K562 (cell line): ENCODE measurements around the gene PPP1R14B. TPM values are rescaled to one million over a fixed set of nuclear protein-coding genes. Genes with fewer than 3 reads are reported as not detected.

Experiments
- BCL6 ChIP-seq: fragments of 250-450 bp; sonication (Bioruptor Pico); IDR thresholded peaks from 2 replicates; pipeline ENCODE4 v1.4.0; 2020
- CXXC5 ChIP-seq: fragments of 250-450 bp; sonication (Bioruptor Pico); IDR thresholded peaks from 2 replicates; pipeline ENCODE4 v1.8.0; 2022; ENCODE audit warnings: inconsistent platforms, mild to moderate bottlenecking, moderate library complexity
- EGR1 ChIP-seq: fragments of 450-650 bp; conservative IDR thresholded peaks from 2 replicates; pipeline ENCODE4 v1.6.1; 2017; ENCODE audit warnings: mild to moderate bottlenecking
- HMGN3 ChIP-seq: IDR thresholded peaks from 2 replicates; pipeline ENCODE4 v1.6.1; 2011; ENCODE audit warnings: borderline replicate concordance, low read depth, mild to moderate bottlenecking, mixed read lengths, low read length; ENCODE audit not compliant: insufficient read length; ENCODE audit errors: extremely low read depth
- HNRNPL ChIP-seq: fragments of 200-400 bp; formaldehyde crosslinking; IDR thresholded peaks from 2 replicates; pipeline ENCODE4 v1.6.1; 2017; ENCODE audit warnings: low read depth, mild to moderate bottlenecking, low read length
- KDM5B ChIP-seq: fragments of 200-600 bp; sonication (generic); IDR thresholded peaks from 2 replicates; pipeline ENCODE4 v1.6.1; 2012; ENCODE audit warnings: low read depth, mild to moderate bottlenecking, moderate library complexity, low read length, control low read depth, inconsistent platforms; ENCODE audit not compliant: insufficient replicate concordance
- MTA3 ChIP-seq: fragments of 450-650 bp; formaldehyde crosslinking; IDR thresholded peaks from 2 replicates; pipeline ENCODE4 v1.6.1; 2017; ENCODE audit warnings: mild to moderate bottlenecking, borderline replicate concordance
- RBM17 ChIP-seq: fragments of 200-400 bp; formaldehyde crosslinking; IDR thresholded peaks from 2 replicates; pipeline ENCODE4 v1.6.1; 2017; ENCODE audit warnings: low read depth, mild to moderate bottlenecking, low read length, borderline replicate concordance
- SIN3A ChIP-seq, 2 experiments: fragments of 150-350 bp in 1 of 2; IDR thresholded peaks; 2 replicates each; pipeline ENCODE4 v1.6.1; 2011 to 2016; ENCODE audit warnings: borderline replicate concordance in 2 of 2, low read depth in 2 of 2, low read length in 2 of 2, mild to moderate bottlenecking in 2 of 2, moderate library complexity in 2 of 2; ENCODE audit not compliant: control insufficient read depth in 1 of 2
- SMAD2 ChIP-seq: fragments of 150-350 bp; IDR thresholded peaks from 2 replicates; pipeline ENCODE4 v1.6.1; 2014; ENCODE audit warnings: low read depth, mild to moderate bottlenecking, low read length
- ZNF354B ChIP-seq: fragments of 250-450 bp; sonication (Bioruptor Pico); IDR thresholded peaks from 2 replicates; pipeline ENCODE4 v1.4.0; 2020
- polyA plus RNA-seq, 8 experiments: library from polyadenylated mRNA; depleted of rRNA in 4 of 8; stranded (reverse) in 5 of 8; unstranded in 3 of 8; fragments of >200 nt; fragmentation: Nextera tagmentation in 2 of 8; fragmentation: Illumina TruSeq in 1 of 8; extraction: Ambion mirVana in 2 of 8; extraction: Trizol in 1 of 8; gene quantifications; 2 replicates each; pipeline versions ENCODE4 v1.2.1 to v1.2.3, GENCODE V29; 2011 to 2014; ENCODE audit warnings: inconsistent platforms in 1 of 8, missing spikeins in 1 of 8
- total RNA-seq, 7 experiments: library from RNA; depleted of rRNA in 6 of 7; stranded (reverse); fragments of >200 nt in 6 of 7; fragmentation: Illumina TruSeq in 2 of 7; extraction: Trizol in 2 of 7; gene quantifications; 2 replicates each; pipeline versions ENCODE4 v1.2.1 to v1.2.3, GENCODE V29; 2011 to 2021; ENCODE audit warnings: low replicate concordance in 1 of 7
- TF ChIP-seq, protein P1 (sequence below): fragments of 250-450 bp; sonication (Bioruptor Pico); IDR thresholded peaks from 2 replicates; pipeline ENCODE4 v1.5.0; 2021; ENCODE audit warnings: mild to moderate bottlenecking, borderline replicate concordance
- TF ChIP-seq, protein P2 (sequence below): sonication (generic); formaldehyde crosslinking; IDR thresholded peaks from 2 replicates; pipeline ENCODE4 v1.8.0; 2022; ENCODE audit warnings: mild to moderate bottlenecking, low read depth, missing genetic modification reagents
- TF ChIP-seq, protein P3 (sequence below): sonication (generic); formaldehyde crosslinking; IDR thresholded peaks from 2 replicates; pipeline ENCODE4 v1.8.0; 2022; ENCODE audit warnings: missing genetic modification reagents, mild to moderate bottlenecking, moderate library complexity, borderline replicate concordance
- TF ChIP-seq, protein P4 (sequence below), 2 experiments: IDR thresholded peaks; 2 replicates each; pipeline ENCODE4 v1.6.1; 2011; ENCODE audit warnings: borderline replicate concordance in 1 of 2, control low read depth in 1 of 2, low read depth in 1 of 2, low read length in 1 of 2, mild to moderate bottlenecking in 1 of 2, mixed read lengths in 1 of 2, moderate library complexity in 1 of 2; ENCODE audit not compliant: insufficient read depth in 1 of 2, insufficient read length in 1 of 2, poor library complexity in 1 of 2, severe bottlenecking in 1 of 2; ENCODE audit errors: extremely low read depth in 1 of 2
- TF ChIP-seq, protein P5 (sequence below): conservative IDR thresholded peaks from 2 replicates; pipeline ENCODE4 v1.6.1; 2011; ENCODE audit warnings: low read depth, mild to moderate bottlenecking, low read length; ENCODE audit not compliant: control insufficient read depth
- TF ChIP-seq, protein P6 (sequence below): sonication (generic); formaldehyde crosslinking; IDR thresholded peaks from 2 replicates; pipeline ENCODE4 v1.9.0; 2022; ENCODE audit warnings: mild to moderate bottlenecking, missing genetic modification reagents

The PPP1R14B gene
- total and polyA plus RNA-seq, 9 of the 15 experiments (the other 6 are each of a cell fraction or from before 2014, with no cell fraction given) = 7.7 to 566 (median 212) TPM

DNA sequence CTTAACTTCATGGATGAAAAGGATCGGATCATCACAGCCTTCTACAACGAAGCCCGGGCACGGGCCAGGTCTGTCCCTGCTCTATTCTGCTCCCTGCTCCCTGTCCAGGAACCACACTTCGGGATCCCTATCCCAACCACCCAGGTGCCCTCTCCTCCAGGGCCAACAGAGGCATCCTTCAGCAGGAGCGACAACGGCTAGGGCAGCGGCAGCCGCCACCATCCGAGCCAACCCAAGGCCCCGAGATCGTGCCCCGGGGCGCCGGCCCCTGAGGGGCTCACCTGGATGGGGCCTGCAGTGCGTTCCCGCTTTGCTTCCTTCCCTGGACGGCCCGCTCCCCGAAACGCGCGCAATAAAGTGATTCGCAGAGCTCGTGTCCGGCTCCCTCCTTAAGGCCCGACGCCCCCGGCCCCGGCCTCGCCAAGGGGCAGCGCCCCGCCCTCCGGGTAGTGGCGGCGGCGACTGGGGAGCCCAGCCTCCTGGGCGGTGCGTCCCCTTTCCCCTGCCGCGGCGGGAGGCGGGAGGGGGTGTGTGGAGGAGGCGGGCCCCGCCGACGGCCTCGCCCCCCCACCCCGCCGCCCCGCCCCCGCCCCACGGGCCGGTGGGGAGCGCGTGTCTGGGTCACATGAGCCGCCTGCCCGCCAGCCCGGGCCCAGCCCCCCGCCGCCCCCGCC is 12.7 kb downstream of the PPP1R14B start, which contains the start of gene VEGFB (continued):
- TF ChIP-seq, protein P1, sequence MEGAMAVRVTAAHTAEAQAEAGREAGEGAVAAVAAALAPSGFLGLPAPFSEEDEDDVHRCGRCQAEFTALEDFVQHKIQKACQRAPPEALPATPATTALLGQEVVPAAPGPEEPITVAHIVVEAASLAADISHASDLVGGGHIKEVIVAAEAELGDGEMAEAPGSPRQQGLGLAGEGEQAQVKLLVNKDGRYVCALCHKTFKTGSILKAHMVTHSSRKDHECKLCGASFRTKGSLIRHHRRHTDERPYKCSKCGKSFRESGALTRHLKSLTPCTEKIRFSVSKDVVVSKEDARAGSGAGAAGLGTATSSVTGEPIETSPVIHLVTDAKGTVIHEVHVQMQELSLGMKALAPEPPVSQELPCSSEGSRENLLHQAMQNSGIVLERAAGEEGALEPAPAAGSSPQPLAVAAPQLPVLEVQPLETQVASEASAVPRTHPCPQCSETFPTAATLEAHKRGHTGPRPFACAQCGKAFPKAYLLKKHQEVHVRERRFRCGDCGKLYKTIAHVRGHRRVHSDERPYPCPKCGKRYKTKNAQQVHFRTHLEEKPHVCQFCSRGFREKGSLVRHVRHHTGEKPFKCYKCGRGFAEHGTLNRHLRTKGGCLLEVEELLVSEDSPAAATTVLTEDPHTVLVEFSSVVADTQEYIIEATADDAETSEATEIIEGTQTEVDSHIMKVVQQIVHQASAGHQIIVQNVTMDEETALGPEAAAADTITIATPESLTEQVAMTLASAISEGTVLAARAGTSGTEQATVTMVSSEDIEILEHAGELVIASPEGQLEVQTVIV (CRISPR knock-in tag) = no peak
- TF ChIP-seq SMAD2 = no peak
- TF ChIP-seq BCL6 = no peak
- TF ChIP-seq SIN3A (IDR thresholded peaks at IDR 0.05; ENCODE audit: borderline replicate concordance in 2 of 2, control insufficient read depth in 1 of 2, low read depth in 2 of 2, low read length in 2 of 2) = 0 out of 4 replicates have a peak, but pooled peaks of 1 of the 2 experiments have one; percentile 46
- TF ChIP-seq EGR1 = peak; percentile 75
- no peak for TF ChIP-seq RBM17
- peak; percentile 46; the same call in 1 of the 2 replicates for TF ChIP-seq HNRNPL
- TF ChIP-seq, protein P2, sequence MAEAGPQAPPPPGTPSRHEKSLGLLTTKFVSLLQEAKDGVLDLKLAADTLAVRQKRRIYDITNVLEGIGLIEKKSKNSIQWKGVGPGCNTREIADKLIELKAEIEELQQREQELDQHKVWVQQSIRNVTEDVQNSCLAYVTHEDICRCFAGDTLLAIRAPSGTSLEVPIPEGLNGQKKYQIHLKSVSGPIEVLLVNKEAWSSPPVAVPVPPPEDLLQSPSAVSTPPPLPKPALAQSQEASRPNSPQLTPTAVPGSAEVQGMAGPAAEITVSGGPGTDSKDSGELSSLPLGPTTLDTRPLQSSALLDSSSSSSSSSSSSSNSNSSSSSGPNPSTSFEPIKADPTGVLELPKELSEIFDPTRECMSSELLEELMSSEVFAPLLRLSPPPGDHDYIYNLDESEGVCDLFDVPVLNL (CRISPR knock-in tag) = peak; percentile 28; the same call in 1 of the 2 replicates
- TF ChIP-seq, protein P3, sequence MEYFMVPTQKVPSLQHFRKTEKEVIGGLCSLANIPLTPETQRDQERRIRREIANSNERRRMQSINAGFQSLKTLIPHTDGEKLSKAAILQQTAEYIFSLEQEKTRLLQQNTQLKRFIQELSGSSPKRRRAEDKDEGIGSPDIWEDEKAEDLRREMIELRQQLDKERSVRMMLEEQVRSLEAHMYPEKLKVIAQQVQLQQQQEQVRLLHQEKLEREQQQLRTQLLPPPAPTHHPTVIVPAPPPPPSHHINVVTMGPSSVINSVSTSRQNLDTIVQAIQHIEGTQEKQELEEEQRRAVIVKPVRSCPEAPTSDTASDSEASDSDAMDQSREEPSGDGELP (CRISPR knock-in tag) = peak; percentile 41; the same call in 1 of the 2 replicates
- no peak for TF ChIP-seq ZNF354B (CRISPR knock-in tag)
- TF ChIP-seq, protein P4, sequence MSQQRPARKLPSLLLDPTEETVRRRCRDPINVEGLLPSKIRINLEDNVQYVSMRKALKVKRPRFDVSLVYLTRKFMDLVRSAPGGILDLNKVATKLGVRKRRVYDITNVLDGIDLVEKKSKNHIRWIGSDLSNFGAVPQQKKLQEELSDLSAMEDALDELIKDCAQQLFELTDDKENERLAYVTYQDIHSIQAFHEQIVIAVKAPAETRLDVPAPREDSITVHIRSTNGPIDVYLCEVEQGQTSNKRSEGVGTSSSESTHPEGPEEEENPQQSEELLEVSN (IDR thresholded peaks at IDR 0.05; ENCODE audit: borderline replicate concordance in 1 of 2, extremely low read depth in 1 of 2, insufficient read depth in 1 of 2, insufficient read length in 1 of 2, low read depth in 1 of 2, low read length in 1 of 2, poor library complexity in 1 of 2, severe bottlenecking in 1 of 2) = peak in 1 of 2 experiments; percentile 66
- TF ChIP-seq, protein P5, sequence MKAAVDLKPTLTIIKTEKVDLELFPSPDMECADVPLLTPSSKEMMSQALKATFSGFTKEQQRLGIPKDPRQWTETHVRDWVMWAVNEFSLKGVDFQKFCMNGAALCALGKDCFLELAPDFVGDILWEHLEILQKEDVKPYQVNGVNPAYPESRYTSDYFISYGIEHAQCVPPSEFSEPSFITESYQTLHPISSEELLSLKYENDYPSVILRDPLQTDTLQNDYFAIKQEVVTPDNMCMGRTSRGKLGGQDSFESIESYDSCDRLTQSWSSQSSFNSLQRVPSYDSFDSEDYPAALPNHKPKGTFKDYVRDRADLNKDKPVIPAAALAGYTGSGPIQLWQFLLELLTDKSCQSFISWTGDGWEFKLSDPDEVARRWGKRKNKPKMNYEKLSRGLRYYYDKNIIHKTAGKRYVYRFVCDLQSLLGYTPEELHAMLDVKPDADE = 0 out of 2 replicates have a peak, but pooled peaks have one; percentile 24
- peak; percentile 53 for TF ChIP-seq HMGN3
- TF ChIP-seq CXXC5 (CRISPR knock-in tag) = peak; percentile 35; the same call in 1 of the 2 replicates
- TF ChIP-seq KDM5B = no peak
- peak; percentile 55; the same call in 1 of the 2 replicates for TF ChIP-seq MTA3
- TF ChIP-seq, protein P6, sequence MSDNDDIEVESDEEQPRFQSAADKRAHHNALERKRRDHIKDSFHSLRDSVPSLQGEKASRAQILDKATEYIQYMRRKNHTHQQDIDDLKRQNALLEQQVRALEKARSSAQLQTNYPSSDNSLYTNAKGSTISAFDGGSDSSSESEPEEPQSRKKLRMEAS (CRISPR knock-in tag) = peak; percentile 46; the same call in 1 of the 2 replicates
